ENCODE measurements around the gene PYGB. TPM values are rescaled to one million over a fixed set of nuclear protein-coding genes. Genes with fewer than 3 reads are reported as not detected.

The PYGB gene
- total RNA-seq, 1 experiment from 2014 or later = 78.9 TPM

DNA sequence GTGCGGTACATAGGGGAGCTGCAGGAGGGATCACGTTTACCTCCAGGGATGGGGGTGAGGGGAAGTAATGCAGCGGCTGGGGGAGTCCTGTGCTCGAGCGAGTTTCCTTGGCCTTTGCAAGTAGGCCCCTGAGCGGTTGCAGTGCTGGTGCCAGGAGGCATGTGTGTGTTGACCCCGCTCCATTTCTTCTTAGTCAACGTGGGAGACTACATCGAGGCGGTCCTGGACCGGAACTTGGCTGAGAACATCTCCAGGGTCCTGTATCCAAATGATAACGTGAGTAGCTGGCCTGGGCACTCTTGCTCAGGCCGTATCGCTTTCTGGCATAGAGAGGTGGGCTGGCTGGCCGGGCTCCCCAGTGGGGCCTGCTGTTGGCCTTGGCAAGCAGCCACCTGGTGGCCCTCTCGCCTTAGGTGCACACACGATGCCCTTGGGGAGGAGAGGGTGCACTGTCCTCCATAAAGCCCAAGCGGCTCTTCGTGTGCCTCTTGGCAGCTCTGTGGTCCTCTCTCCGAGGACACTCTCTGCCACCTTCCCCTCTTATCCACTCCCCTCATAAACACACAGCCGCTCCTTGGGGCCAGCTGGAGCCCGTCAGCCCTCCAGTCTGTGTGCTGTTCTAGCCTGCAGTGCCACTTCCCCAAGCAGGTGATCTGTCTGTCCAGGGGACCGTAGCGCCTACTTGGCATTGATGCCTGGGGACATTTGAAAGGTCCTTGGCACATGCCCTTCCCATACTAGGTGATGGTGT is 29.3 kb downstream of the PYGB start:
- intact Hi-C loops (cut with micrococcal nuclease; ENCODE audit: unreplicated experiment) = no loop called here
- Histone ChIP-seq H3K4me3 (ENCODE audit: low read depth, low read length) (no peak overlapping the region), H3K36me3 (ENCODE audit: control insufficient read depth, insufficient read depth, low read length) (no peaks in the 10 kb centered on the region; the same call in 1 of the 2 replicates), H3K27me3 (replicated peaks; ENCODE audit: control insufficient read depth, insufficient read depth, low read length) (no peaks in the 10 kb centered on the region), H3K9me3 (no peaks in the 10 kb centered on the region), H3K4me1 (no peaks in the 10 kb centered on the region)
- Mint-ChIP-seq H3K27me3 (ENCODE audit: insufficient read depth, unreplicated experiment) (no peaks in the 10 kb centered on the region), H3K4me1 (ENCODE audit: low read depth, unreplicated experiment) (no peaks in the 10 kb centered on the region), H3K4me3 (ENCODE audit: unreplicated experiment) (no peak overlapping the region), H3K36me3 (ENCODE audit: insufficient read depth, unreplicated experiment) (peaks cover 34% of the 10 kb centered on the region), H3K27ac (ENCODE audit: unreplicated experiment) (no peak overlapping the region), H3K9me3 (ENCODE audit: unreplicated experiment) (no peaks in the 10 kb centered on the region)
- TF ChIP-seq, protein P1, sequence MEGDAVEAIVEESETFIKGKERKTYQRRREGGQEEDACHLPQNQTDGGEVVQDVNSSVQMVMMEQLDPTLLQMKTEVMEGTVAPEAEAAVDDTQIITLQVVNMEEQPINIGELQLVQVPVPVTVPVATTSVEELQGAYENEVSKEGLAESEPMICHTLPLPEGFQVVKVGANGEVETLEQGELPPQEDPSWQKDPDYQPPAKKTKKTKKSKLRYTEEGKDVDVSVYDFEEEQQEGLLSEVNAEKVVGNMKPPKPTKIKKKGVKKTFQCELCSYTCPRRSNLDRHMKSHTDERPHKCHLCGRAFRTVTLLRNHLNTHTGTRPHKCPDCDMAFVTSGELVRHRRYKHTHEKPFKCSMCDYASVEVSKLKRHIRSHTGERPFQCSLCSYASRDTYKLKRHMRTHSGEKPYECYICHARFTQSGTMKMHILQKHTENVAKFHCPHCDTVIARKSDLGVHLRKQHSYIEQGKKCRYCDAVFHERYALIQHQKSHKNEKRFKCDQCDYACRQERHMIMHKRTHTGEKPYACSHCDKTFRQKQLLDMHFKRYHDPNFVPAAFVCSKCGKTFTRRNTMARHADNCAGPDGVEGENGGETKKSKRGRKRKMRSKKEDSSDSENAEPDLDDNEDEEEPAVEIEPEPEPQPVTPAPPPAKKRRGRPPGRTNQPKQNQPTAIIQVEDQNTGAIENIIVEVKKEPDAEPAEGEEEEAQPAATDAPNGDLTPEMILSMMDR (IDR thresholded peaks at IDR 0.05; ENCODE audit: insufficient read depth in 1 of 2, low read depth in 1 of 2, low read length in 1 of 2, severe bottlenecking in 1 of 2, unreplicated experiment in 1 of 2) = no peak
- ChIA-PET POLR2A (no interaction called here), CTCF (no interaction called here)
- no TSS peak for BruUV-seq (replicated peaks)
- peak in 1 of 2 experiments; percentile 30 for DNase-seq

DNA sequence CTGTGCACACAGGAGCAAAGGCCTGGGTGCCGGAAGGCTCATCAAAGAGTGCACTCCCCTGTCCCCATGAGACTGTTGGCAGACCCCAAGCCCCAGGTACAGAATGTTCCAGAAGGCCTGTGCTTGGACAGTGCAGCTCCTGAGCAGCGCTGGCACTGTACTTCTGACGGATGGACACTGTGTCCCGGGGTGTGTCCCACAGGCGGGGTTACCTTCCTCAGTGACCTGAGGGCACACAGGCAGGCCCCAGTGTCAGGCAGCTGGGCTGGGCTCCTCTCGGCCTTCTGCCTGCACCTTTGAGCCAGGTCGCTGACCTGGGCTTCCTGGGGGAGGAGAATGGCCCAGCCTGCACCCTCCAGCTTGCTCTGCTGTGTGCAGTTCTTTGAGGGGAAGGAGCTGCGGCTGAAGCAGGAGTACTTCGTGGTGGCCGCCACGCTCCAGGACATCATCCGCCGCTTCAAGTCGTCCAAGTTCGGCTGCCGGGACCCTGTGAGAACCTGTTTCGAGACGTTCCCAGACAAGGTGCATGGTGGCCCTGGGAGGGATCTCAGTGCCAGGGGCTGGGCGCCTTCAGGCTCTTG is 30.1 kb downstream of the PYGB start:
- DNase-seq = peak in 1 of 2 experiments; percentile 28
- no peaks in the 10 kb centered on the region; the same call in 1 of the 2 replicates for H3K36me3 ChIP-seq (ENCODE audit: control insufficient read depth, insufficient read depth, low read length)
- no peaks in the 10 kb centered on the region for H3K9me3 Mint-ChIP-seq (ENCODE audit: unreplicated experiment)
- intact Hi-C loops (cut with micrococcal nuclease; ENCODE audit: unreplicated experiment) = no loop called here
- H3K27me3 Mint-ChIP-seq (ENCODE audit: insufficient read depth, unreplicated experiment) = no peaks in the 10 kb centered on the region
- no peak overlapping the region for H3K4me3 Mint-ChIP-seq (ENCODE audit: unreplicated experiment)
- ChIA-PET POLR2A (no interaction called here), CTCF (no interaction called here)
- H3K27me3 ChIP-seq (replicated peaks; ENCODE audit: control insufficient read depth, insufficient read depth, low read length) = no peaks in the 10 kb centered on the region
- H3K36me3 Mint-ChIP-seq (ENCODE audit: insufficient read depth, unreplicated experiment) = peaks cover 32% of the 10 kb centered on the region
- H3K4me1 ChIP-seq = no peaks in the 10 kb centered on the region
- TF ChIP-seq, protein P1 (IDR thresholded peaks at IDR 0.05; ENCODE audit: insufficient read depth in 1 of 2, low read depth in 1 of 2, low read length in 1 of 2, severe bottlenecking in 1 of 2, unreplicated experiment in 1 of 2) = no peak
- no peak overlapping the region for H3K27ac Mint-ChIP-seq (ENCODE audit: unreplicated experiment)
- no peak overlapping the region for H3K4me3 ChIP-seq (ENCODE audit: low read depth, low read length)
- BruUV-seq (replicated peaks) = no TSS peak
- H3K9me3 ChIP-seq = no peaks in the 10 kb centered on the region
- no peaks in the 10 kb centered on the region for H3K4me1 Mint-ChIP-seq (ENCODE audit: low read depth, unreplicated experiment)

DNA sequence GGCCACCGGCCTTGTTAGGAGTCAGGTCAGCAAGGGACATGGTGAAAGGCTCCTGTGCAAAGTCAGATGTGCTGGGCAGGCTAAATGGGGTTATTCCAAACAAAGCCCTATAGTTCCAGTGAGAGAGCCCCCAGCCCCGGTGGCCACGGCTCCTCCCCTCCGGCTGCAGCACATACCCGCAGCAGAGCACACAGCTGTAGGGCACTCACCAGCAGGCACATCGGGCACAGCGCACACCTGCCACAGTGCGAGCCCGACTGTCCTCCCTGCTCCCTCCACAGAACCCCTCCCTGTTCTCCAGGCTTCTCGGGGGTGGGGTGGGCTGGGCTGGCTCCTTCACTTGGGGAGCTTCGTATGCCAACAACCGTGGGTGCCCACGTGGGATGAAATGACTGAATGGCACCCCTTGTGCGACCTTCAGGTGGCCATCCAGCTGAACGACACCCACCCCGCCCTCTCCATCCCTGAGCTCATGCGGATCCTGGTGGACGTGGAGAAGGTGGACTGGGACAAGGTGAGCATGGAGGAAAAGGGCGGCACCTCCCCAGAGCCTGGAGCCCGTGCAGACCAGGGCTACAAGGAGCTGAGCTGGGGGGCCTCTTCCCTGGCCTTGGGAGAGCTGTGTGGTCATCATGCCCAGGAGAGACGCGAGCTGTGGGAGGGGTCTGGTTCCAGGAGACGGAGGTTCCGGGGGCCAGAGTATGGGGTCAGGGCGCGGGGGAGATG is 30.9 kb downstream of the PYGB start:
- Histone ChIP-seq H3K4me3 (ENCODE audit: low read depth, low read length) (no peak overlapping the region), H3K27me3 (replicated peaks; ENCODE audit: control insufficient read depth, insufficient read depth, low read length) (no peaks in the 10 kb centered on the region), H3K4me1 (no peaks in the 10 kb centered on the region), H3K9me3 (no peaks in the 10 kb centered on the region), H3K36me3 (ENCODE audit: control insufficient read depth, insufficient read depth, low read length) (no peaks in the 10 kb centered on the region; the same call in 1 of the 2 replicates)
- ChIA-PET CTCF (no interaction called here), POLR2A (no interaction called here)
- Mint-ChIP-seq H3K9me3 (ENCODE audit: unreplicated experiment) (no peaks in the 10 kb centered on the region), H3K4me1 (ENCODE audit: low read depth, unreplicated experiment) (no peaks in the 10 kb centered on the region), H3K27me3 (ENCODE audit: insufficient read depth, unreplicated experiment) (no peaks in the 10 kb centered on the region), H3K4me3 (ENCODE audit: unreplicated experiment) (no peak overlapping the region), H3K27ac (ENCODE audit: unreplicated experiment) (no peak overlapping the region), H3K36me3 (ENCODE audit: insufficient read depth, unreplicated experiment) (peaks cover 32% of the 10 kb centered on the region)
- intact Hi-C loops (cut with micrococcal nuclease; ENCODE audit: unreplicated experiment) = no loop called here
- DNase-seq = peak in 1 of 2 experiments; percentile 29
- BruUV-seq (replicated peaks) = no TSS peak
- TF ChIP-seq, protein P1 (IDR thresholded peaks at IDR 0.05; ENCODE audit: insufficient read depth in 1 of 2, low read depth in 1 of 2, low read length in 1 of 2, severe bottlenecking in 1 of 2, unreplicated experiment in 1 of 2) = no peak

All from Caco-2 (cell line).